ELR (cell line): ENCODE data around the gene EIF4A2.

Experiments used
- DNase-seq: peaks from one replicate; pipeline ENCODE4 v3.0.0-alpha.2; 2015; ENCODE audit warnings: low read depth

Gene EIF4A2

GRCh38 chr3:186783058-186783730 lies at the start of gene EIF4A2:
EIF4A2 (plus strand) TSS chr3:186783577; CDS start chr3:186783611, 34 bp downstream.
- peak; percentile 93 for DNase-seq

GRCh38 chr3:186742618-186743380 lies 40.6 kb upstream of the EIF4A2 start:
- DNase-seq: no peak

GRCh38 chr3:186743666-186744065 lies 39.7 kb upstream of the EIF4A2 start:
- no peak for DNase-seq

- DNase-seq: peak; percentile 84
Measured at GRCh38 chr3:186746008-186746407, 37.4 kb upstream of the EIF4A2 start.

- DNase-seq: no peak
Measured at GRCh38 chr3:186750316-186750715, 33.1 kb upstream of the EIF4A2 start.

GRCh38 chr3:186751480-186751879 lies 31.9 kb upstream of the EIF4A2 start:
- no peak for DNase-seq

GRCh38 chr3:186754006-186754405 lies 29.4 kb upstream of the EIF4A2 start:
- peak; percentile 18 for DNase-seq

- no peak for DNase-seq
Measured at GRCh38 chr3:186754871-186755270, 28.5 kb upstream of the EIF4A2 start.

- no peak for DNase-seq
Measured at GRCh38 chr3:186757214-186757613, 26.2 kb upstream of the EIF4A2 start.

GRCh38 chr3:186757686-186758220 lies 25.6 kb upstream of the EIF4A2 start:
- no peak for DNase-seq

GRCh38 chr3:186759231-186759930 lies 24.0 kb upstream of the EIF4A2 start:
- no peak for DNase-seq

GRCh38 chr3:186760141-186760833 lies 23.1 kb upstream of the EIF4A2 start:
- peak; percentile 12 for DNase-seq

GRCh38 chr3:186760897-186761447 lies 22.4 kb upstream of the EIF4A2 start:
- no peak for DNase-seq

GRCh38 chr3:186772281-186772694 lies 11.1 kb upstream of the EIF4A2 start:
- DNase-seq: no peak

GRCh38 chr3:186772701-186773417 lies 10.5 kb upstream of the EIF4A2 start:
- DNase-seq: peak; percentile 69

- DNase-seq: no peak
Measured at GRCh38 chr3:186775999-186776398, 7.4 kb upstream of the EIF4A2 start.

GRCh38 chr3:186779204-186779603 lies 4.2 kb upstream of the EIF4A2 start:
- DNase-seq: no peak

GRCh38 chr3:186782542-186783057 lies 777 bp upstream of the EIF4A2 start:
- no peak for DNase-seq

- DNase-seq: peak; percentile 75
Measured at GRCh38 chr3:186783731-186784515, 546 bp downstream of the EIF4A2 start.
